Transverse colon (tissue), 4 donors: Measurements from ENCODE around the gene LRRC26. TPM values are rescaled to one million over a fixed set of nuclear protein-coding genes. Genes with fewer than 3 reads are reported as not detected.

ENCODE experiments used
- DNase-seq: peaks from one replicate; pipeline ENCODE4 v3.0.0-alpha.2; 2019
- H3K27ac ChIP-seq, 4 donors: fragments of 200-600 bp; sonication (generic); 2 replicates each; pipeline ENCODE4 v1.5.1; 2016 to 2018; ENCODE audit warnings: inconsistent platforms in 4 of 4
- H3K27me3 ChIP-seq: fragments of 200-600 bp; sonication (generic); 2 replicates; pipeline ENCODE4 v1.5.1; 2017; ENCODE audit warnings: inconsistent platforms
- H3K36me3 ChIP-seq, 4 donors: fragments of 200-600 bp; sonication (generic); 2 replicates each; pipeline ENCODE4 v1.5.1; 2017 to 2019; ENCODE audit warnings: inconsistent platforms in 4 of 4
- H3K4me1 ChIP-seq, 4 donors: fragments of 200-600 bp; sonication (generic); 2 replicates each; pipeline ENCODE4 v1.5.1; 2017 to 2020; ENCODE audit warnings: inconsistent platforms in 4 of 4
- H3K4me3 ChIP-seq, 4 donors: fragments of 200-600 bp; sonication (generic); 1 replicate in 1 of 4; 2 replicates in 3 of 4; pipeline versions ENCODE4 v1.5.1 to v1.6.1; 2017 to 2019; ENCODE audit warnings: inconsistent platforms in 4 of 4
- H3K9me3 ChIP-seq, 2 donors: fragments of 200-600 bp; sonication (generic); 2 replicates each; pipeline ENCODE4 v1.5.1; 2017 to 2019; ENCODE audit warnings: inconsistent platforms in 2 of 2
- EP300 ChIP-seq: sonication (generic); formaldehyde crosslinking; IDR thresholded peaks from one replicate; pipeline ENCODE4 v1.6.1; 2017; ENCODE audit warnings: antibody characterized with exemption, low read depth
- POLR2A ChIP-seq: fragments of 450-650 bp; IDR thresholded peaks from one replicate; pipeline ENCODE4 v1.6.1; 2016; ENCODE audit warnings: antibody characterized with exemption, mild to moderate bottlenecking, moderate library complexity
- POLR2AphosphoS5 ChIP-seq, 3 donors: sonication (generic); formaldehyde crosslinking; IDR thresholded peaks; one replicate each; pipeline ENCODE4 v1.6.1; 2016; ENCODE audit warnings: antibody characterized with exemption in 3 of 3
- WGBS, 2 donors: methylation state at CpG; one replicate each; pipeline ENCODE4 v1.1.5; 2018; ENCODE audit warnings: low coverage in 1 of 2; 5-methylcytosine and 5-hydroxymethylcytosine counted together
- in situ Hi-C, 4 donors: fragments of 200-750 bp; cut with MboI; loops; one replicate each; pipeline versions ENCODE4 v1.15.0 to v1.15.1; 2017; ENCODE audit warnings: low sequenced_read_pairs in 3 of 4, low pct_ligation_motif_present in 1 of 4, low pct_unique_long_range_greater_than_20kb in 1 of 4
- intact Hi-C: fragments of 100-400 bp; cut with DNase I; formaldehyde crosslinking; loops from one replicate; pipeline ENCODE4 v1.15.1; 2023; ENCODE audit warnings: low total_unique reads
- total RNA-seq, 4 donors: library from RNA; depleted of rRNA; stranded (reverse); fragments of >200 nt; gene quantifications; one replicate each; pipeline ENCODE4 v1.1.0, GENCODE V29; 2016
- TF ChIP-seq, protein P1 (sequence below), 5 experiments: fragments of 200-600 bp in 3 of 5; fragments of 450-650 bp in 2 of 5; sonication (generic) in 3 of 5; IDR thresholded peaks; 1 replicate in 2 of 5; 2 replicates in 3 of 5; pipeline ENCODE4 v1.5.1; 2016 to 2017; ENCODE audit warnings: antibody characterized with exemption in 5 of 5, inconsistent platforms in 3 of 5, mild to moderate bottlenecking in 2 of 5, moderate library complexity in 1 of 5

LRRC26 gene
- total RNA-seq, 4 donors from 2014 or later = 31.8 to 437 (median 64.8) TPM

DNA sequence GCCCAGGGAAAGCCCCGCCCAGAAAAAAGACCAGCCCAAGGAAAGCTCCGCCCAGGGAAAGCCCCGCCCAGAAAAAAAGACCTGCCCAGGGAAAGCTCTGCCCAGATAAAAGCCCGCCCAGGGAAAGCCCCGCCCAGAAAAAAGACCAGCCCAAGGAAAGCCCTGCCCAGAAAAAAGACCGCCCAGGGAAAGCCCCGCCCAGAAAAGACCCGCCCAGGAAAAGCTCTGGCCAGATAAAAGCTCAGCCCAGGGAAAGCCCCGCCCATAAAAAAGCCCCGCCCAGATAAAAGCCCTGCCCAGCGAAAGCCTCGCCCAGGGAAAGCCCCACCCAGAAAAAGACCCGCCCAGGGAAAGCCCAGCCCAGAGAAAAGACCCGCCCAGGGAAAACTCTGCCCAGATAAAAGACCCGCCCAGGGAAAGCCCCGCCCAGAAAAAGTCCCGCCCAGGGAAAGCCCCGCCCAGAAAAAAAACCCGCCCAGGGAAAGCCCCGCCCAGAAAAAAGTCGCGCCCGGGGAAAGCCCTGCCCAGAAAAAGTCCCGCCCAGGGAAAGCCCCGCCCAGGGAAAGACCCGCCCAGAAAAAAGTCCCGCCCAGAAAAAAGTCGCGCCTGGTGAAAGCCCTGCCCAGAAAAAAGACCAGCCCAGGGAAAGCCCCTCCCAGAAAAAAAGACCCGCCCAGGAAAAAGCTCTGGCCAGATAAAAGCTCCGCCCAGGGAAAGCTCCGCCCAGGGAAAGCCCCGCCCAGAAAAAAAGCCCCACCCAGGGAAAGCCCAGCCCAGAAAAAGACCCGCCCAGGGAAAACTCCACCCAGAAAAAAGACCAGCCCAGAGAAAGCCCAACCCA lies 19.0 kb downstream of the LRRC26 start:
- in situ Hi-C loops (no loop called here), intact Hi-C loops (no loop called here)
- 20 to 25% methylated on average over 2 to 34 of the region's 34 CpGs for WGBS, 2 donors
- H3K27ac ChIP-seq = peak overlapping the region in 1 of 4 donors; percentile 36
- TF ChIP-seq EP300 = no peak
- no peaks in the 10 kb centered on the region for H3K36me3 ChIP-seq
- H3K9me3 ChIP-seq = no peaks in the 10 kb centered on the region
- H3K27me3 ChIP-seq = peaks cover 31% of the 10 kb centered on the region
- peak; percentile 71 for DNase-seq
- no peaks in the 10 kb centered on the region for H3K4me1 ChIP-seq
- no peak overlapping the region for H3K4me3 ChIP-seq

DNA sequence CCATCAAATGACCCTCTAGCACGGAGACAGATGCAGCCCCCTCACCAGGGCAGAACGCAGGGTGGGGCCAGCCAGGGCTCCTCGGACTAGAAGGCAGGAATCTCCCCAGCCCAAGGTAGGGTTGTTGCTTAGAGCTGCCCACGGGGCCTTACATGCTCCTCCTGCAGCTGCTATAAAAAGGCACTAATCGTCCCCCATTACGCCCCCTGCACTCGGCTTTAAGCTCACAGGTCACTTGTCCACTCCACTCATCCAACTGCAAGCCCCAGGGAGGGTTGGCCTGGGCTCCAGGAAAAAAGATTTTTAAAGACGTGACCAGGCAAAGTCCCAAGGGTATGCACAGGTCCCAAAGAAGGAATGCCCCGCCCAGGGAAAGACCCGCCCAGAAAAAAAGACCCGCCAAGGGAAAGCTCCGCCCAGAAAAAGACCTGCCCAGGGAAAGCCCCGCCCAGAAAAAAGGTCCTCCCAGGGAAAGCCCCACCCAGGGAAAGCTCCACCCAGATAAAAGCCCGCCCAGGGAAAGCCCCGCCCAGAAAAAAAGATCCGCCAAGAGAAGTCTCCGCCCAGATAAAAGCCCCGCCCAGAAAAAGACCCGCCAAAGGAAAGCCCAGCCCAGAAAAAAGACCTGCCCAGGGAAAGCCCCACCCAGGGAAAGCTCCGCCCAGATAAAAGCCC lies 19.8 kb downstream of the LRRC26 start:
- Histone ChIP-seq H3K27ac (no peak overlapping the region), H3K4me1 (no peaks in the 10 kb centered on the region), H3K4me3 (no peak overlapping the region), H3K36me3 (no peaks in the 10 kb centered on the region), H3K27me3 (peaks cover 27% of the 10 kb centered on the region), H3K9me3 (no peaks in the 10 kb centered on the region)
- TF ChIP-seq EP300 (no peak), POLR2A (no peak), POLR2AphosphoS5 (IDR thresholded peaks at IDR 0.05) (no peak)
- TF ChIP-seq, protein P1, sequence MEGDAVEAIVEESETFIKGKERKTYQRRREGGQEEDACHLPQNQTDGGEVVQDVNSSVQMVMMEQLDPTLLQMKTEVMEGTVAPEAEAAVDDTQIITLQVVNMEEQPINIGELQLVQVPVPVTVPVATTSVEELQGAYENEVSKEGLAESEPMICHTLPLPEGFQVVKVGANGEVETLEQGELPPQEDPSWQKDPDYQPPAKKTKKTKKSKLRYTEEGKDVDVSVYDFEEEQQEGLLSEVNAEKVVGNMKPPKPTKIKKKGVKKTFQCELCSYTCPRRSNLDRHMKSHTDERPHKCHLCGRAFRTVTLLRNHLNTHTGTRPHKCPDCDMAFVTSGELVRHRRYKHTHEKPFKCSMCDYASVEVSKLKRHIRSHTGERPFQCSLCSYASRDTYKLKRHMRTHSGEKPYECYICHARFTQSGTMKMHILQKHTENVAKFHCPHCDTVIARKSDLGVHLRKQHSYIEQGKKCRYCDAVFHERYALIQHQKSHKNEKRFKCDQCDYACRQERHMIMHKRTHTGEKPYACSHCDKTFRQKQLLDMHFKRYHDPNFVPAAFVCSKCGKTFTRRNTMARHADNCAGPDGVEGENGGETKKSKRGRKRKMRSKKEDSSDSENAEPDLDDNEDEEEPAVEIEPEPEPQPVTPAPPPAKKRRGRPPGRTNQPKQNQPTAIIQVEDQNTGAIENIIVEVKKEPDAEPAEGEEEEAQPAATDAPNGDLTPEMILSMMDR (IDR thresholded peaks at IDR 0.05) = no peak
- in situ Hi-C loops (no loop called here), intact Hi-C loops (no loop called here)
- WGBS, 2 donors = 51 to 64% methylated on average over 5 to 20 of the region's 20 CpGs
- DNase-seq = no peak

DNA sequence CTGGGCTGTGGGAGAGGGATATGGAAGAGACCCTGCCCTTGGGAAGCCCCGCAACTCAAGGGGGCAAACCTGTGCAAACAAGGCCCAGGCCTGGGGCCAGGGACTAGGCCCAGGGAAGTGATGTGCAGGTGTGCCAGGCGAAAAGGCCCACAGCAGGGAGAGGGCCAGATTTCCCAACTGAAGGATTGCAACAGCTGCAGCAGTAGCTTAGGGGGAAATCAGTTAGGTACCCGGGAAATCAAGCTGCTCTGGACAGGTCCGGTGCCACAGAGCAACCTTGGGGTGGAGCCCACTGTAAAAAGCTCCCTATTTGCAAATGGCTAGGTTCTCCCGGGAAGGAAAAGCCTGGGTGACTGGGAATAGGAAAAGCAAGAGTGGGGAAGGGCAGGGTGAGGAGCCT lies 20.5 kb downstream of the LRRC26 start:
- H3K27me3 ChIP-seq = peaks cover 28% of the 10 kb centered on the region
- no peaks in the 10 kb centered on the region for H3K36me3 ChIP-seq
- TF ChIP-seq, protein P1 (IDR thresholded peaks at IDR 0.05) = no peak
- TF ChIP-seq POLR2A (no peak), POLR2AphosphoS5 (IDR thresholded peaks at IDR 0.05) (no peak), EP300 (no peak)
- no peak overlapping the region for H3K4me3 ChIP-seq
- no peaks in the 10 kb centered on the region for H3K9me3 ChIP-seq
- no peak for DNase-seq
- in situ Hi-C loops = no loop called here
- H3K4me1 ChIP-seq = no peaks in the 10 kb centered on the region
- intact Hi-C loops = no loop called here
- 61 to 64% methylated on average over 4 to 5 of the region's 5 CpGs for WGBS, 2 donors
- H3K27ac ChIP-seq = no peak overlapping the region

DNA sequence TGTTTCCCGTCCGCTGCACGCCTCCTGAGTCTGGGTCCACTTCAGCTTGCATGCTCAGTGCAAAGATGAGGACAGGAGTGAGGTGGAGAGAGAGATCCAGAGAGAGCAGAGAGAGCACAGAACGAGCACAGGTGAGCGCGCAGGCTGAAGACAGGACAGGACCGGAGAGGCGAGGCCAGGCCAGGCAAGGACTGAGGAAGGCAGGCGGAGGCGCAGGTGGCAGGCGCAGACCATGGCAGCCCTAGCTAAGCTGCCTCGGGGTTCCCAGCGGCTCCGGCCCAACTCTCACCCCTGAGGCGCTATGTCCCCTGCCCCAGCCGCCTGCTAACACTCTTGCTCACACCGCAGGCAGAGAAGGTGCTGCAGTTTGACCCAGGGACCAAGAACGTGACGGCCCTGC lies 21.2 kb downstream of the LRRC26 start:
- 70 to 86% methylated on average over 2 to 19 of the region's 19 CpGs for WGBS, 2 donors

More for the DNA sequence above, 21.2 kb downstream of the LRRC26 start:
- no peak overlapping the region for H3K4me3 ChIP-seq
- in situ Hi-C loops = no loop called here
- no peaks in the 10 kb centered on the region for H3K4me1 ChIP-seq
- intact Hi-C loops = no loop called here
- DNase-seq = no peak
- no peak overlapping the region for H3K27ac ChIP-seq
- H3K27me3 ChIP-seq = peaks cover 35% of the 10 kb centered on the region
- TF ChIP-seq, protein P1 (IDR thresholded peaks at IDR 0.05) = no peak
- TF ChIP-seq EP300 (no peak), POLR2AphosphoS5 (IDR thresholded peaks at IDR 0.05) (no peak), POLR2A (no peak)
- no peaks in the 10 kb centered on the region for H3K36me3 ChIP-seq
- H3K9me3 ChIP-seq = no peaks in the 10 kb centered on the region
